GM12878 (cell line): ENCODE data around the gene SERPINF2.

ENCODE experiments used
- BRCA1 ChIP-seq: IDR thresholded peaks from 2 replicates; pipeline ENCODE4 v1.6.1; 2011; ENCODE audit warnings: low read depth, low read length, improper control_type of control experiment
- CBX5 ChIP-seq: sonication (generic); IDR thresholded peaks from 2 replicates; pipeline ENCODE4 v1.6.1; 2016; ENCODE audit warnings: low read depth, moderate library complexity, mild to moderate bottlenecking, inconsistent platforms
- EGR1 ChIP-seq, 2 experiments: IDR thresholded peaks; 1 replicate in 1 of 2; 2 replicates in 1 of 2; pipeline ENCODE4 v1.6.1; 2011 to 2012; ENCODE audit warnings: low read depth in 2 of 2, low read length in 2 of 2, borderline replicate concordance in 1 of 2, mild to moderate bottlenecking in 1 of 2, moderate library complexity in 1 of 2
- IKZF1 ChIP-seq: fragments of 450-650 bp; conservative IDR thresholded peaks from 2 replicates; pipeline ENCODE4 v1.6.1; 2017; ENCODE audit warnings: antibody characterized with exemption, mild to moderate bottlenecking
- MXI1 ChIP-seq: fragments of 150-350 bp; IDR thresholded peaks from 2 replicates; pipeline ENCODE4 v1.6.1; 2011; ENCODE audit warnings: low read depth, mild to moderate bottlenecking, inconsistent platforms, low read length, improper control_type of control experiment
- POLR2AphosphoS2 ChIP-seq: IDR thresholded peaks from 2 replicates; pipeline ENCODE4 v1.6.1; 2011; ENCODE audit warnings: low read depth, mild to moderate bottlenecking, low read length, improper control_type of control experiment, moderate library complexity
- SP1 ChIP-seq: IDR thresholded peaks from one replicate; pipeline ENCODE4 v1.6.1; 2011; ENCODE audit warnings: low read depth, low read length
- STAT3 ChIP-seq: IDR thresholded peaks from 2 replicates; pipeline ENCODE4 v1.6.1; 2011; ENCODE audit warnings: low read depth, low read length, improper control_type of control experiment
- TF ChIP-seq, protein P1 (sequence below): IDR thresholded peaks from 2 replicates; pipeline ENCODE4 v1.6.1; 2012; ENCODE audit warnings: low read depth, low read length, improper control_type of control experiment
- TF ChIP-seq, protein P2 (sequence below), 3 experiments: IDR thresholded peaks in 2 of 3; conservative IDR thresholded peaks in 1 of 3; 2 replicates each; pipeline ENCODE4 v1.5.1; 2011; ENCODE audit warnings: low read depth in 3 of 3, low read length in 3 of 3, mild to moderate bottlenecking in 3 of 3, control low read depth in 2 of 3, moderate library complexity in 2 of 3, inconsistent platforms in 1 of 3, mixed read lengths in 1 of 3; ENCODE audit not compliant: control insufficient read depth in 2 of 3, insufficient read depth in 1 of 3; ENCODE audit errors: extremely low read depth in 1 of 3

GRCh38 chr17:1736348-1737281 lies 6.1 kb upstream of the SERPINF2 start:
- TF ChIP-seq BRCA1 (no peak), STAT3 (no peak), SP1 (peak; percentile 79), EGR1 (IDR thresholded peaks at IDR 0.05; ENCODE audit: borderline replicate concordance in 1 of 2, low read depth in 2 of 2, low read length in 2 of 2) (peak in 1 of 2 experiments; percentile 84; a peak in 2 of 3 replicates), IKZF1 (peak; percentile 88), MXI1 (no peak), POLR2AphosphoS2 (no peak), CBX5 (no peak)
- TF ChIP-seq, protein P1, sequence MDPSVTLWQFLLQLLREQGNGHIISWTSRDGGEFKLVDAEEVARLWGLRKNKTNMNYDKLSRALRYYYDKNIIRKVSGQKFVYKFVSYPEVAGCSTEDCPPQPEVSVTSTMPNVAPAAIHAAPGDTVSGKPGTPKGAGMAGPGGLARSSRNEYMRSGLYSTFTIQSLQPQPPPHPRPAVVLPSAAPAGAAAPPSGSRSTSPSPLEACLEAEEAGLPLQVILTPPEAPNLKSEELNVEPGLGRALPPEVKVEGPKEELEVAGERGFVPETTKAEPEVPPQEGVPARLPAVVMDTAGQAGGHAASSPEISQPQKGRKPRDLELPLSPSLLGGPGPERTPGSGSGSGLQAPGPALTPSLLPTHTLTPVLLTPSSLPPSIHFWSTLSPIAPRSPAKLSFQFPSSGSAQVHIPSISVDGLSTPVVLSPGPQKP, result no peak
- TF ChIP-seq, protein P2, sequence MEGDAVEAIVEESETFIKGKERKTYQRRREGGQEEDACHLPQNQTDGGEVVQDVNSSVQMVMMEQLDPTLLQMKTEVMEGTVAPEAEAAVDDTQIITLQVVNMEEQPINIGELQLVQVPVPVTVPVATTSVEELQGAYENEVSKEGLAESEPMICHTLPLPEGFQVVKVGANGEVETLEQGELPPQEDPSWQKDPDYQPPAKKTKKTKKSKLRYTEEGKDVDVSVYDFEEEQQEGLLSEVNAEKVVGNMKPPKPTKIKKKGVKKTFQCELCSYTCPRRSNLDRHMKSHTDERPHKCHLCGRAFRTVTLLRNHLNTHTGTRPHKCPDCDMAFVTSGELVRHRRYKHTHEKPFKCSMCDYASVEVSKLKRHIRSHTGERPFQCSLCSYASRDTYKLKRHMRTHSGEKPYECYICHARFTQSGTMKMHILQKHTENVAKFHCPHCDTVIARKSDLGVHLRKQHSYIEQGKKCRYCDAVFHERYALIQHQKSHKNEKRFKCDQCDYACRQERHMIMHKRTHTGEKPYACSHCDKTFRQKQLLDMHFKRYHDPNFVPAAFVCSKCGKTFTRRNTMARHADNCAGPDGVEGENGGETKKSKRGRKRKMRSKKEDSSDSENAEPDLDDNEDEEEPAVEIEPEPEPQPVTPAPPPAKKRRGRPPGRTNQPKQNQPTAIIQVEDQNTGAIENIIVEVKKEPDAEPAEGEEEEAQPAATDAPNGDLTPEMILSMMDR (IDR thresholded peaks at IDR 0.05 in 2 of 3, conservative IDR thresholded peaks at IDR 0.05 in 1 of 3; ENCODE audit: control insufficient read depth in 2 of 3, extremely low read depth in 1 of 3, insufficient read depth in 1 of 3, low read depth in 3 of 3, low read length in 3 of 3), result no peak; a peak in 1 of 6 replicates
